HCT116 (cell line): Measurements from ENCODE around the gene MCOLN1. TPM values are rescaled to one million over a fixed set of nuclear protein-coding genes. Genes with fewer than 3 reads are reported as not detected.

ENCODE experiments used
- ATAC-seq: fragments of 200-7000 bp; cut with Tn5 transposase; 2 replicates; pipeline ENCODE4 v1.9.1; 2020; ENCODE audit warnings: mild to moderate bottlenecking, moderate library complexity
- BruUV-seq: library from RNA; stranded (reverse); fragments of 400-500 nt; replicated peaks from 2 replicates; lab custom pipeline; 2021; lab: Mats Ljungman, UMichigan
- CTCF ChIA-PET: fragments of 300-600 bp; sonication (Branson Sonifier 250); formaldehyde crosslinking; loops from one replicate; lab custom pipeline; 2021; ENCODE audit warnings: antibody characterized with exemption; lab: Charles Lee
- POLR2A ChIA-PET: fragments of 300-600, 350-600 bp; sonication (Branson Sonifier 250); formaldehyde crosslinking; loops from one replicate; lab custom pipeline; 2021; ENCODE audit warnings: antibody characterized with exemption; lab: Charles Lee
- RAD21 ChIA-PET, 2 experiments: fragments of 300-600 bp; sonication (Branson Sonifier 250); formaldehyde crosslinking; loops; one replicate each; lab custom pipeline; 2023; ENCODE audit warnings: low total read pairs in 2 of 2; ENCODE audit not compliant: uncharacterized antibody in 2 of 2, unreplicated experiment in 2 of 2, low non-redundant PET in 1 of 2; lab: Charles Lee
- DNase-seq: peaks from one replicate; pipeline ENCODE4 v3.0.0-alpha.2; 2010; ENCODE audit warnings: low read depth, low spot score
- H2AFZ ChIP-seq: fragments of 200-600 bp; shearing (Covaris generic), sonication (generic); 2 replicates; pipeline ENCODE4 v1.6.1; 2017; ENCODE audit warnings: low read depth, mixed run types, mixed read lengths, antibody characterized with exemption, low read length; ENCODE audit not compliant: poor library complexity, severe bottlenecking
- H3K27ac ChIP-seq: 2 replicates; pipeline ENCODE4 v1.5.1; 2012; ENCODE audit warnings: low read depth, low read length
- H3K27me3 ChIP-seq: fragments of 200-600 bp; sonication (generic); 2 replicates; pipeline ENCODE4 v1.6.1; 2016; ENCODE audit warnings: mixed run types, low read length, mixed read lengths; ENCODE audit not compliant: insufficient read depth
- H3K36me3 ChIP-seq, 2 experiments: fragments of 200-500 bp in 1 of 2; fragments of 200-600 bp in 1 of 2; sonication (Bioruptor generic) in 1 of 2; sonication (generic) in 1 of 2; 2 replicates each; pipeline versions ENCODE4 v1.5.1 to v1.6.1; 2014 to 2016; ENCODE audit warnings: low read length in 2 of 2, inconsistent platforms in 1 of 2, mixed read lengths in 1 of 2, mixed run types in 1 of 2; ENCODE audit not compliant: insufficient read depth in 2 of 2, control insufficient read depth in 1 of 2
- H3K4me1 ChIP-seq, 2 experiments: fragments of 200-600 bp in 1 of 2; sonication (generic) in 1 of 2; 2 replicates each; pipeline versions ENCODE4 v1.5.1 to v1.6.1; 2012 to 2017; ENCODE audit warnings: low read length in 2 of 2, inconsistent platforms in 1 of 2, mild to moderate bottlenecking in 1 of 2, mixed read lengths in 1 of 2, mixed run types in 1 of 2, moderate library complexity in 1 of 2; ENCODE audit not compliant: insufficient read depth in 2 of 2, control insufficient read depth in 1 of 2
- H3K4me2 ChIP-seq: fragments of 200-600 bp; sonication (generic); 2 replicates; pipeline ENCODE4 v1.6.1; 2017; ENCODE audit warnings: mixed run types, low read length, mixed read lengths
- H3K4me3 ChIP-seq, 2 experiments: fragments of 200-600 bp in 1 of 2; sonication (generic) in 1 of 2; replicated peaks in 1 of 2; 2 replicates each; pipeline ENCODE4 v1.5.1; 2011 to 2016; ENCODE audit warnings: low read length in 2 of 2, control low read depth in 1 of 2, low read depth in 1 of 2, mild to moderate bottlenecking in 1 of 2, mixed read lengths in 1 of 2, mixed run types in 1 of 2
- H3K79me2 ChIP-seq: fragments of 200-600 bp; sonication (generic); 2 replicates; pipeline ENCODE4 v1.6.1; 2017; ENCODE audit warnings: mild to moderate bottlenecking, mixed run types, low read length, moderate library complexity, mixed read lengths; ENCODE audit not compliant: insufficient read depth
- H3K9ac ChIP-seq: fragments of 200-600 bp; sonication (generic); 2 replicates; pipeline ENCODE4 v1.6.1; 2016; ENCODE audit warnings: low read length, mixed read lengths
- H3K9me2 ChIP-seq: fragments of 200-600 bp; sonication (generic), shearing (Covaris generic); 2 replicates; pipeline ENCODE4 v1.6.1; 2017; ENCODE audit warnings: mixed run types, mild to moderate bottlenecking, moderate library complexity; ENCODE audit not compliant: insufficient read depth
- H3K9me3 ChIP-seq, 2 experiments: fragments of 200-500 bp in 1 of 2; fragments of 200-600 bp in 1 of 2; sonication (Bioruptor generic) in 1 of 2; sonication (generic) in 1 of 2; 2 replicates each; pipeline ENCODE4 v1.6.1; 2014 to 2017; ENCODE audit warnings: low read length in 2 of 2, mixed read lengths in 2 of 2, inconsistent platforms in 1 of 2, low read depth in 1 of 2, mild to moderate bottlenecking in 1 of 2, mixed run types in 1 of 2, moderate library complexity in 1 of 2; ENCODE audit not compliant: control insufficient read depth in 1 of 2, insufficient read depth in 1 of 2
- H4K20me1 ChIP-seq: fragments of 200-600 bp; sonication (generic), shearing (Covaris generic); 2 replicates; pipeline ENCODE4 v1.6.1; 2017; ENCODE audit warnings: mixed run types, mild to moderate bottlenecking, moderate library complexity; ENCODE audit not compliant: insufficient read depth
- CBX3 ChIP-seq: IDR thresholded peaks from 2 replicates; pipeline ENCODE4 v1.6.1; 2012; ENCODE audit warnings: low read depth
- CEBPB ChIP-seq: IDR thresholded peaks from 2 replicates; pipeline ENCODE4 v1.6.1; 2012; ENCODE audit warnings: low read depth
- EGR1 ChIP-seq: IDR thresholded peaks from 2 replicates; pipeline ENCODE4 v1.6.1; 2012; ENCODE audit warnings: low read depth
- SP1 ChIP-seq: IDR thresholded peaks from 2 replicates; pipeline ENCODE4 v1.6.1; 2012; ENCODE audit warnings: low read depth
- TCF7L2 ChIP-seq: IDR thresholded peaks from 2 replicates; pipeline ENCODE4 v1.7.0; 2011; ENCODE audit warnings: borderline replicate concordance, inconsistent platforms; ENCODE audit not compliant: insufficient read depth, insufficient read length; ENCODE audit errors: extremely low read depth
- YY1 ChIP-seq: IDR thresholded peaks from 2 replicates; pipeline ENCODE4 v1.6.1; 2011; ENCODE audit warnings: low read length, low read depth, moderate library complexity, mild to moderate bottlenecking; ENCODE audit not compliant: insufficient replicate concordance; ENCODE audit errors: extremely low read depth
- ZNF274 ChIP-seq: fragments of 200-500 bp; sonication (Bioruptor generic); IDR thresholded peaks from 2 replicates; pipeline ENCODE4 v1.6.1; 2014; ENCODE audit warnings: mild to moderate bottlenecking, low read depth, low read length, inconsistent platforms
- intact Hi-C: fragments of 100-400 bp; cut with micrococcal nuclease; formaldehyde crosslinking; loops from 2 replicates; pipeline ENCODE4 v1.10.0; 2022
- total RNA-seq: library from RNA; stranded (reverse); gene quantifications from one replicate; pipeline ENCODE4 v1.2.1, GENCODE V29; 2021; ENCODE audit not compliant: unreplicated experiment
- TF ChIP-seq, protein P1 (sequence below): IDR thresholded peaks from 2 replicates; pipeline ENCODE4 v1.6.1; 2012
- TF ChIP-seq, protein P2 (sequence below): IDR thresholded peaks from 2 replicates; pipeline ENCODE4 v1.6.1; 2012

MCOLN1 gene
- total RNA-seq, 1 experiment from 2014 or later = 19.1 TPM

DNA sequence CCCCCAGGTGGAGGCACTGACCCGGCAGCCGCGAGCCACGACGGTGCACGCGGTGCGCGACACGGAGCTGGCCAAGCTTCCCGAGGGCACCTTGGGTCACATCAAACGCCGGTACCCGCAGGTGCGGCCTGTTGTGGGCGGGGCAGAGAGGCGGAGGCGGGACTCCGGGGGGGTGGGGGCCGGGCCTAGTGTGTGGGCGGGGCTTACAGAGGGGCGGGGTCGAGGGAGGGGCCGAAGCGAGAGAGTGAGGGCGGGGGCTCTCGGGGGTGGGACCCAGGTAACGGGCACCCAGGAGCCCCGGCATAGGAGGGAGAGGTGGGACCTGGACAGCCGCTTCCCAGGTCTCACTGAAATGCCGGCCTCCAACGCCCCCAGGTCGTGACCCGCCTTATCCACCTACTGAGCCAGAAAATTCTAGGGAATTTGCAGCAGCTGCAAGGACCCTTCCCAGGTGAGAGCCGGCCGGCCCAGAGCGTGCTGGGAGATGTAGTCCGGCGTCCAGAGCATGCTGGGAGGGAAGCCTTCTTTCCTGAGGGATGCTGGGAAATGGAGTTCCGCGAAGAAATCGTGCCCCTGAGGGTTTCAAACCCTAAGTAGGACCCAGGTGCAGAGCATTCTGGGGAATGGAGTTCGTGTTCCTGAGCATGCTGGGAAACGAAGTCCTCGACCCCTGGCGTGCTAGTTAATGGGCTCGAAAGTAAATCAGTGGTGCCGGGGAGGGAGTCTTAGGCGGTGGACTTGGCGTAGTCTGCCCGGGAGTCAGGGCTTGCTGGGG lies 28.8 kb downstream of the MCOLN1 start:
- no peaks in the 10 kb centered on the region for H3K79me2 ChIP-seq
- H2AFZ ChIP-seq = no peak overlapping the region
- H3K4me3 ChIP-seq = no peak overlapping the region
- peak overlapping the region; percentile 12; the same call in 1 of the 2 replicates for H3K4me2 ChIP-seq
- no peaks in the 10 kb centered on the region for H3K9me2 ChIP-seq
- peak overlapping the region; percentile 13; the same call in 1 of the 2 replicates for H3K27ac ChIP-seq
- no TSS peak for BruUV-seq
- no peak overlapping the region for H3K9ac ChIP-seq
- no peaks in the 10 kb centered on the region for H3K27me3 ChIP-seq
- ChIA-PET CTCF (interaction anchor here (1.6 kb wide), 1 partner anchor 17 kb away, joined by 4 read pairs; no protein-coding TSS in a partner anchor), POLR2A (no interaction called here), RAD21 (interaction anchor here in 1 of 2 experiments (0.7 kb wide), 1 partner anchor 35 kb away, joined by 3 read pairs; no protein-coding TSS in a partner anchor)
- peak; percentile 89 for ATAC-seq
- DNase-seq = peak; percentile 85
- intact Hi-C loops = no loop called here
- TF ChIP-seq CBX3 = peak; percentile 75
- TF ChIP-seq, protein P1, sequence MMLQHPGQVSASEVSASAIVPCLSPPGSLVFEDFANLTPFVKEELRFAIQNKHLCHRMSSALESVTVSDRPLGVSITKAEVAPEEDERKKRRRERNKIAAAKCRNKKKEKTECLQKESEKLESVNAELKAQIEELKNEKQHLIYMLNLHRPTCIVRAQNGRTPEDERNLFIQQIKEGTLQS = no peak
- TF ChIP-seq SP1 = peak; percentile 91
- TF ChIP-seq, protein P2, sequence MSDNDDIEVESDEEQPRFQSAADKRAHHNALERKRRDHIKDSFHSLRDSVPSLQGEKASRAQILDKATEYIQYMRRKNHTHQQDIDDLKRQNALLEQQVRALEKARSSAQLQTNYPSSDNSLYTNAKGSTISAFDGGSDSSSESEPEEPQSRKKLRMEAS = no peak
- TF ChIP-seq TCF7L2 = peak; percentile 55
- no peak for TF ChIP-seq CEBPB
- TF ChIP-seq ZNF274 = no peak
- TF ChIP-seq YY1 = peak; percentile 87
- 0 out of 2 replicates have a peak, but pooled peaks have one; percentile 18 for TF ChIP-seq EGR1
- peaks cover 0 to 6% of the 10 kb centered on the region in 2 experiments; a peak in 3 of 4 replicates for H3K4me1 ChIP-seq
- no peaks in the 10 kb centered on the region for H4K20me1 ChIP-seq
- peaks cover 0 to 3% of the 10 kb centered on the region in 2 experiments; a peak in 1 of 4 replicates for H3K36me3 ChIP-seq
- H3K9me3 ChIP-seq = no peaks in the 10 kb centered on the region
